GM20431 (cell line): ENCODE results near the gene EBPL.

ENCODE experiments used
- in situ Hi-C: fragments of 300-500 bp; cut with MseI, MboI; formaldehyde crosslinking; loops from one replicate; pipeline ENCODE4 v1.15.0; 2020; ENCODE audit warnings: low sequenced_read_pairs; ENCODE audit not compliant: unreplicated experiment

Gene EBPL

DNA sequence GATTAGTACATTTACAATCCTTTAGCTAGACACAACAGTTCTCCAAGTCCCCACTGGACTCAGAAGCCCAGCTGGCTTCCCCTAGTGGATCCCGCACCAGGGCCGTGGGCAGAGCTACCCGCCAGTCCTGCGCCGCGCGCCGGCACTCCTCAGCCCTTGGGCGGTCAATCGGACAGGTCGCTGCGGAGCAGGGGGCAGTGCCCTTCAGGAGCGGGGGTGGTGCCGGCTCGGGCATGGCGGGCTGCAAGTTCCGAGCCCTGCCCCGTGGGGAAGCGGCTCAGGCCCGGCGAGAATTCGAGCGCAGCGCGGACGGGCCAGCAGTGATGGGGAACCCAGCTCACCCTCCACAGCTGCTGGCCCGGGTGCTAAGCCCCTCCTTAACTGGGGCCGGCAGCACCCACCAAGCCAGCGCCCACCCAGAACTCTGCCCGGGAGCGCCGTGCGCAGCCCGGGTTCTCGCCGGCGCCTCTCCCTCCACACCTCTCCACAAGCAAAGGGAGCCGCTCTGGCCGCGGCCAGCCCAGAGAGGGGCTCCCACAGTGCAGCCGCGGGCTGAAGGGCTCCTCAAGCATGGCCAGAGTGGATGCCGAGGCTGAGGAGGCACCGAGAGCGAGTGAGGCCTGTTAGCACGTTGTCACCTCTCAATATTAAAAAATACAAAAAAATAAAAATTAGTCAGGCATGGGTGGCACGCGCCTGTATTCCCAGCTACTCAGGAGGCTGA lies 12.9 kb downstream of the EBPL start:
- in situ Hi-C loops, result no loop called here

DNA sequence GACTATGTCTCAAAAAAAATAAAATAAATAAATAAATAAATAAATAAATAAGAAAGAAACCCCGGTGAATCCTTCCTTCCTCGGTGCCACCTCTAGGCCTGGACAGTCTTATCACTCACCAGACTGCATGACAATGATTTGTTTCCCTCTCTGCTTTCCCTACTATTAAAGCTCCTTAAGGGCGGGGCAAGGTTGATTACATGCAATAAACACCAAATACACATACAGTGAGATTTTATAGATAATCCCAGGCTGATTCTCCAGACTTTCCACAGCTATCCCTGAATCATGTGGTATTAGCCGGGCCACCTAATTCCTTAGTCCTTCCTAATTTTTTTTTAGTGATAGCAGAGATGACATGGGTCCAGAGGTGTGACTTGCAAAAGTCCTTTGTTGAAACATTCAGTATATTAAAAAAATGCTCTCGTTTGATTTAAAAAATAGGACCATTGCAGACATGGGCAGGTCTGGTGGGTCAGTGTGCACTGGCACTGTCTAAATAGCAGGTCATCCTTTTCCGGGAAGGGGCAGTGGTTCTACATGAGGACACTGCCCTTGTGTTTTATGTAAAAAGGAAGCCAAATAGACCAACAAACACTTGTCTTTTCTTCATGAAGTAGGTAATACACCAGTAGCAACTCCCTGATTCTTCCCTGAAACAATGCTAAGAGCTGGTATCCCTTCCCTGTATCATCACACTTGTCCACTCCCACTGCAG lies 14.5 kb downstream of the EBPL start:
- in situ Hi-C loops, result no loop called here

DNA sequence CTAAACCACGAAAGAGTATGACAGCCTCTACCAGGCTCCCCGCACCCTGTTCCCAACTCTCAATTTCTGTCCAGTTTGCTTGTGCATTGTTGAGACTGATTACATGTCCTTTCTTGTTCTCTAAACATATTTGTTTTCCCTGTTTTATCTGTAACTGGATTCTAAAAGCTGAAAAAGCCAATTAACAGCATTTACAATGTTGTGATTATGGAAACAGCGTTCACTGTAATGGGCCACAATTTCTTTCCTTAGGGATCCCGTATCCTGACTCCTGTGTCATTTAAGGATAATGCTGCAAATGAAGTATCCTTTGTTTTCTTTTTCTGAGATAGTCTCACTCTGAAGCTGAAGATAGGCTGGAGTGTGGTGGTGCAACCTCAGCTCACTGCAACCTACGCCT lies 20.5 kb downstream of the EBPL start:
- in situ Hi-C loops, result loop anchor here (25.0 kb wide), 1 partner anchor 166 kb away; no protein-coding TSS in a partner anchor

DNA sequence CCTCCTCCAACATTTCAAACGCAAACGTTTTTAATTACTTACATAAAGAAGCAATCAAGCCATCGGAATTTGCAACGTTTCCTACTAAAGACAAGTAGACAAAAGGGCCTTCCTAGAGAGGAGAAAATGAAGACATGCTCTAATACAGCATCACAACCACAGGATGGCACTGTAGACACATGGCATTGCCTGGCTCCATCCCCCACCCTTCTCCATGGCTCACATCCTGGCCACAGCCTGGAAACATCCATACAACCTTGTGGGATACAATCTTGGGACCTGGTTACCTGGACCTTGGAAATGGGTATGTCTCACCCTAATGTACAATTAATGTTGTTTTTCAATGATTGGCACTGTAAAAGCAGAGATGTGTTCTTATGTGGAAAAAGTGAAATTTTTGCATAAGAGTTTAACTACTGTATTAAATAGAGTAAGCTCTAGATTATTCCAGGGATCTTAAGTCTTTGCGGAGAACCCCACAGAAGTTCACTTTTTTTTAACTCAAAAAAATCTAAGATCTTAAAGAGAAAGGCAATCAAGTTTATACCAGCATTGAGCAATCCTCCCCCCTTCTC lies 21.5 kb downstream of the EBPL start:
- in situ Hi-C loops, result loop anchor here (25.0 kb wide), 1 partner anchor 167 kb away; no protein-coding TSS in a partner anchor

DNA sequence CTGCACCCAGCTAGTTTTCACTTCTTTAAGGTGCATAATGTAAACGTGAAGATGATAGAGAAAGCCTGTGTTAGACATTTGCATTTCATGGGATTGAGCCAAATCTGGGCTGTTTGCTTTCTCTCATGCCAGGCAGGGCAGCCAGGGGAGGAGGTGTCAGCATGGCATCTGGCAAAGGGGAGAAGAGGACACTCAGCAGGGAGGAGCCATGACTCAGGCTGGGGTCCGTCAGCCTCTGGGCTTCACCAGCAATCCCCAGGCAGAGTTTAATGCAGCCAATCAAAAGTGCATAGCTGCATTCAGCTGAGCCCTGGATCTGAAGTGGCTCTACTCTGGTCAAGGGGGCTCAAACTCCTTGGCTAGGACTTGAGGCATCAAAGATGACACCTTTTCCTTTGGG lies 23.5 kb downstream of the EBPL start:
- in situ Hi-C loops, result loop anchor here (25.0 kb wide), 1 partner anchor 170 kb away; no protein-coding TSS in a partner anchor

DNA sequence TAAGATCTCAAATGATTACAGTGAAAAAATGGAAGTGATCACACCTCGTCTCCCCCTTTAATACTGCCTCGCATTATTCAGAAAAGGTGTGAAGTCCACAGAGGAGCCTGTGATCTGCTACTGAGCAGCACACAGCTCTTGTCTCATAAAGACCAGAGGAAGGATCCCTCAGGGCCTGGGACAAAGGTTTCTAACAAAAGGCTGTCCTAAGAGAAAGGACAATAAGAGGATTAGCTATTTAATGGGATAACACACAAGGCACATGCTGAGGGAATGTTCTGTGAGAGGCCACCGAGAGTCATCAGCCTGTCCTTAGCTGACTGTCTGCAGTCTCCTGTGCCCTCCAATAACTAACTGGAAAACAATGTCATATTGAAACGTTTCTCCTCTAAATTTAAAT lies 26.7 kb downstream of the EBPL start:
- in situ Hi-C loops, result loop anchor here (25.0 kb wide), 1 partner anchor 173 kb away; no protein-coding TSS in a partner anchor

DNA sequence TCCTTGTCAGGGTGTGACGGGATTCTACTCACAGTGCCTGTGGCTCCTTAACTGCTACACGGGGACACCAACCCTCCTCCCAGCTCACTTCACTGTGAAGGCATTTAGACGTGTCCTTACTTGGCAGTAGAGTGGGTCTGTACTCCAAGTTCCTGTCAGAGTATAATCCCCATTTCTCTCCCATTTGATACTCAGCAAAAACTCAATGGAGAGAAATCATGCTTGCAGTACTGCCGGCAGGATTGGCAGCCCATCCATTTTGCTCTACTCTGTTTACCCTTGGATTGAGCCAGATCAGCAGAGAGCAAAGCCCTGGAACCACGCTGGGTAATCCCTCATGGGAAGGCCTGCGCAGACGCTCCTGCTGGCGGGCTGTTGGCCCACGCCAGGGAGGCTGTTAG lies 34.0 kb downstream of the EBPL start:
- in situ Hi-C loops, result loop anchor here (25.0 kb wide), 1 partner anchor 180 kb away; no protein-coding TSS in a partner anchor

DNA sequence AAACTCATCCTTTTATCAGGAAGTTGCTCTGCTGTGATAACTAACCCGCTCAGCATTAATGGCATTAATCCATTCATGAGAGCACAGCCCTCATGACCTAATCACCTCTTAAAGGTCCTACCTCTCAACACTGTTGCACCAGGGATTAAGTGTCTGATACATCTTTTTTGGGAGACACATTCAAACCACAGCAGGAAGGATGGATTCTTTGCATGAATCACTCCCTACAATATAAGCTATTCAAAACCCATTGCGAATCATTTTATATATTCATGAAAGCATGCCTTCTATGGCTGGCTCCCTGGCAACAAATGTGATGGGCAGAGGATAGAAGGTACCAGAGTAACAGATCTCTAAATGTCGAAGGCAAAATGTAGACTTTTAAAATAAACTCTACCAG lies 35.4 kb downstream of the EBPL start:
- in situ Hi-C loops, result loop anchor here (25.0 kb wide), 1 partner anchor 181 kb away; no protein-coding TSS in a partner anchor

DNA sequence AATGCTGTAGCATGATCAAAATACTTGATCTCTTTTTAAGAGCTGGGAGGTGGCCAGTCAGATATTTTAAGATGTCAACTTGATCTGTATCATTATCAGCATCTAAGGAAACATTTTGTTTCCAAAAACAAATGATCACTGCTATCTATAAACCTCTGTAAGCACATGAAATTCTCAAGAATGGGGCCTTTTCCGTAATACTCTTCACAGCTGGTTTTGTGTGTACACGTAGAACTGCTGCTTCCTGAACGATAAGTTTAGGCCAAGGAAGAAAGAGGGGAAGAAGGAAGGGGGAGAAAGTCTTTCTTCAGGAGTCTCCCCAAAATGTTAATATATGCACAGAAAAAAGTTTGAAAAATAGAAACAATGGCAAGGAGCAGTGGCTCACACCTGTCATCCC lies 37.3 kb downstream of the EBPL start:
- in situ Hi-C loops, result loop anchor here (25.0 kb wide), 1 partner anchor 183 kb away; no protein-coding TSS in a partner anchor

DNA sequence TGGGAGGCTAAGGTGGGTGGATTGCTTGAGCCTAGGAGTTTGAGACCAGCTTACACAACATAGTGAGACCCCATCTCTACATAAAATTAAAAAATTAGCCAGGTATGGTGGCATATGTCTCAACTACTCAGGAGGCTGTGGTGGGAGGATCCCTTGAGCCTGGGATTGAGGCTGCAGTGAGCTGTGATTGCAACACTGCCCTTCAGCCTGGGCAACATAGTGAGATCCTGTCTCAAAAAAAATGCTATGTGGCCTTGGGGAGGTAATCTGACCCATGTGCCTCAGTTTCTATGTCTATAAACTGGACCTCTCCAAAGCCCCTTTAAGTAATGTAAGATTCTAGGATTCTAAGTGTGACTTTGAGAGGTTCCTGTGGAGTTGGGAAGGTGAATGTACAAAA lies 37.8 kb downstream of the EBPL start:
- in situ Hi-C loops, result loop anchor here (25.0 kb wide), 1 partner anchor 184 kb away; no protein-coding TSS in a partner anchor

DNA sequence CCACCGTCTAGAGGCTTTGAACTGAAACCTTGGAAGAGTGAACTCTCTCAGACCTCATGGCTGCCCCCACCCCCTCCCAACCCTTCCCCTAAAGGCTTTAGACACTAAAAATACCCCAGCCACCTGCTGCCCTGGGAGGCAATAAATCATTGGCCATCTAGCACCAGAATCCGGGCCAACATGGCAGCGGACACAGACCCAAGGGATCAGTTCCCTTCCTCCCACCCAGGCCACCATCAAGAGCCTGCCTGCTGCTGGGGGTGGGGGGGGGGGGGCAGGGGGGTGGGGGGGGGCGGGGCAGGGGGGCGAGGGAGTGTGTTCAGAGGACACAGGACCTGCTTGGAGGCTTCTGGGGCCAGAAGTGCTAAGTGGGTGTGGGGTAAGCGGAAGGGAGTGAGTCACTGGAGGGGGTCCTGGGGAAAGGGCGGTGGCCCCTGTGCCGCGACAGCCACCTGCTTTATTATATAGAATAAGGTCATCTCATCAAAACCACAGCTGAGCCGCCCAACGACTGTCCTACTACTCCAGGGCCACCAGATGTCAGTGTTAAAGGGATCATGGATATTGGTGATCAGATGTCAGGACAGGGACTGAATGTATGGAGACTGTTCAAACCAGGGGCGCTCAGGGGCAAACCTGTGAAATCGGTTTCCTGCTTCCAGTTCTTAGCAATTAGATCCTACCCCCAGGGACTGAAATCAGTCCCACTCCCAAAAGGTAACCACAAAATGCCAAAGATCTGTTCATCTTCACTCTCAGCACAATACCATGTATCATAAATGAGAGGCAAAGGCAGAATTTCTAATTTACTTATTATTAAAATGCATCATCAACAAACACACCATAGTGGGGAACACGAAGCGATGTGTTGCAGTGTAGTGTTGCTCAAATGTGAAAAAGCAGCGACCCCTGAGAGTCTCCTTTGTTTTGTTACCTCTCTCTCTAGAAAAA lies 38.7 kb downstream of the EBPL start:
- in situ Hi-C loops, result loop anchor here (25.0 kb wide), 1 partner anchor 185 kb away; no protein-coding TSS in a partner anchor

DNA sequence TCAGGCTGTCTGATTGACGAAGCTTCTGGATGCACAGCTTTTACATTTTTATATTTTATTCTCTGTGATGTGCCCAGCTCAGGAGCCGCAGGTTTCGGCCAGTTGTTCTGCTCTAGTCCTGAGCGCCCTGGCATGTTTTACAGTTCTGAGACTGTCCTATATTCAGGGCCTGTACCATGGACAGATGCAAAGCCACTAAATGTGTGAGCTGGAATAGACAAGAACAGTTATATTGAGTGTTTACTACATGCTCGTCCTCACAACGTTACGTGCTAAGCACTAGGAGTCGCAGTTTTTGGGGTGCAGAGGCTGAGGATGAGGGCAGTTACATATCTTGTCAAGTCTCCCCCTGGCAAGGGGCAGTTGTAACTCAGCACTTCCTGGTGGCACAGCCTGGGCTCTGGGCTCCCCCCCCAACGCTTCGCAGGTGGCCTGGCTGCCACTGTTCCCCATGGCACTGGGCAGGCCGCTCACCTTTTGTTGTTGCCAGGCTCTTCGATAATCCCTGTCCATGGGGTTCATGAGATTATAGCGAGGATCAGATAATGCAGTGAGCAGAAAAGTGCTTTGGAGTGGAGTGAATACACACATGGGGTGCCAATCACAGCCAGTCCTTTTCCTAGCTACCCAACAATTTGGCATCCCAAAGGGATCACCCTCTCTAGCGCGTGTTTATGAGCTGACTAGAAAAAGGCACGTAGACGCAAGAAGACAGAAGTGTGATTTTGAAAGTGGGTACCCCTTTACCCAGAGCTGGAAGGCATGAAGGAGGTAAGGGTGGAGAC lies 39.5 kb downstream of the EBPL start:
- in situ Hi-C loops, result loop anchor here (25.0 kb wide), 1 partner anchor 186 kb away; no protein-coding TSS in a partner anchor

DNA sequence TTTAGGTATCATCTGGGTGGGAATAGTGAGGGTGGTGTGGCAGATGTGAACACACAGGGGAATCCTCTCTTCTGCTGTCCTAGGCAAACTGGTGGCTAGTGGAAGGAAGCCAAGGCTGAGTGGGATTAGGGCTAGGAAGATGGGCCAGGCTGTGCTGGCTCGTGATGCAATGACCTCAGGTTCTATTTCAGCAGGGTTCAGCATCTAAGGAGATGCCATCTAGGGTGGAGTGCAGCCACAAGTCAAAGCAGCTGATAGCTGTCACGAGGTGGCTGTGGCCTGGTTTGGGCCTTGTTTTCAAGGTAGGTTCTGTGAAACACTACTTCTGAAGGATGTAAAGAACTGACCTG lies 41.3 kb downstream of the EBPL start:
- in situ Hi-C loops, result loop anchor here (25.0 kb wide), 1 partner anchor 187 kb away; no protein-coding TSS in a partner anchor

DNA sequence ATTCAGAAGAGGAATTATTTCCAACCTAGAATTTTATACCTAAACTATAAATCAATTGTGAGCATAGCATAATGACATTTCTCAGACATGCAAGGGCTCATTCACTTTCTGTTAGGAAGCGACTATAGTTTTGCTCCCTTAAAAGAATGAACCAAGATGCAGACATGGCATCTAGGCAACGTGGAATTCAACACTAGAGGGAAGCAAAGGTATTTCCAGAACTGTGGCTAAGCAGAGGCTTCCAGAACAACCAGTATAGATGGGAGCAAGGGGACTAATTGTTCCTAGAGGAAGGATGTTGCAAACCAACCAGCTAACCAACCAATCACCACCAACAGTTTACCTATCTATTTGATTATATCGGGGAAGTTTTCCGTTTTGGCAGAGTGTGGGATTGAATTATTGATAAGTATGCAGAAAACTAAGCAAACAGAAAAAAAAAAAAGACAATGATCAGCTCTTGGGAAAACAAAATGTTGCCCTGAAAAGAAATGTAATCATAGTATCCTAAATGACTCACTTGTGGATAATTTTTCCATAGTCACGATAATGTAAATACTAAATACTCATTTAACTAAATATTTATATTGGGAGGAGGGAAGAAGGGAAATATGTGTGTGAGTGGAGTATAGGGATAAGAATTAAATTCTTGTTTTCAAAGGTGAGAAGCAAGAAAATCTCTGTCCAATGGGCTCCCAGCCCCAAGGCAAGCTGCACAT lies 41.9 kb downstream of the EBPL start:
- in situ Hi-C loops, result no loop called here

DNA sequence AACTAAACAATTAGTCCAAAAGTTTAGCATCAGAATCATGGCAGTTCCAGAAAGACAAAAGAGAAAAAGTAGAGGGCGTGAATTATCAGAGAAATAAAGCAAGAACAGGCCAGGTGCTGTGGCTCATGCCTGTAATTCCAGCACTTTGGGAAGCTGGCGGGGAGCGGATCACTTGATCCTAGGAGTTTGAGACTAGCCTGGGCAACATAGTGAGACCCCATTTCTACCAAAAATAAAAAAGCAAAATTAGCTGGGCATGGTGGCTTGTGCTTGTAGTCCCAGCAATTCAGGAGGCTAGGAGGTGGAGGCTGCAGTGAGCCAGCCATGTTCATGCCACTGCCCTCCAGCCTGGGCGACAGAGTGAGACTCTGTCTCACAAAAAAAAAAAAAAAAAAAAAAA lies 44.6 kb downstream of the EBPL start:
- in situ Hi-C loops, result no loop called here

DNA sequence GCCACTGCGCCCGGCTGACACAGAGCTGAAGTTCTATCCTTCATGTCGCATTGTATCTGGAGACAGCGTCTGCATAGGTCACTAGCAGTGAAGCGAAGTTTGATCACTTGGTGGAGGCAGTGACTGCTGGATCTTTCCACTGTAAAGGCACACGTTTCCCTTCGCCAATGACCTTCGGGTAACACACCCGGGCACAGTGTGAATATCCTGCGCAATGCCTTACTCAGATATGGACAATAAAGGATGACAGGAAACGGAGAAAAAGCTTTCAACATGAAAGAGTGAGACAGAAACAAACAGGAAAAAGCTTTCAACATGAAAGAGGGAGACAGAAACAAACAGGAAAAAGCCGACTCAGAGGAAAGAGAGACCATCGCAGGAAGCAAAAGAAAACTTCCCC lies 45.8 kb downstream of the EBPL start:
- in situ Hi-C loops, result no loop called here

DNA sequence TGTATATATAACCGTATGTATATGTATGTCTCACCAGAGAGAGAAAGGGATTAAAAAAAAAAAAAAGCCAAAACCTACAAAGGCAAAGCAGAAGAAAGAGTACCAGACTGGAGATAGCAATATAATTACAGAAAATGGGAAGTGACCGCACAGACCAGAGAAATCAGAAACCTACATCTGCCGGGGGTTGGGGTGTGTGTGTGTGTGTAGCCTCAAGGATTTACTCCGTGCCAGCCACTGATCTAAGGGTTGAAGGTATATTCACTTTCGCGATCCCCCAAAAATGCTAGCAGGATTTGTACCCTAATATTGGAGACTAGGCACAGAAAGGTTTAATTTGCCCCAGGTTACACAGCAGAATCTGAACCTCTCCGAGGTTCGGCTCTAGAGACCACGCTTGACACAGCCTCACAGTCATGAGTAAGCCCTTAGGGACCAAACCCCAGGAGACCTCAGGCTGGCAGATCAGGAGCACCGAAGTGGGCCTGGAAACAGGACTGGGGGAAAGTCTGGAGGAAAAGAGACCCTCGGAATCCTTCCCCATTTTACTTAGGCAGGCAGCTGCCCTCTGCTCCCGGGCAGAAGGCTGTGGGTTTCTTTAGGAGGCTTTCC lies 48.1 kb downstream of the EBPL start:
- in situ Hi-C loops, result no loop called here

DNA sequence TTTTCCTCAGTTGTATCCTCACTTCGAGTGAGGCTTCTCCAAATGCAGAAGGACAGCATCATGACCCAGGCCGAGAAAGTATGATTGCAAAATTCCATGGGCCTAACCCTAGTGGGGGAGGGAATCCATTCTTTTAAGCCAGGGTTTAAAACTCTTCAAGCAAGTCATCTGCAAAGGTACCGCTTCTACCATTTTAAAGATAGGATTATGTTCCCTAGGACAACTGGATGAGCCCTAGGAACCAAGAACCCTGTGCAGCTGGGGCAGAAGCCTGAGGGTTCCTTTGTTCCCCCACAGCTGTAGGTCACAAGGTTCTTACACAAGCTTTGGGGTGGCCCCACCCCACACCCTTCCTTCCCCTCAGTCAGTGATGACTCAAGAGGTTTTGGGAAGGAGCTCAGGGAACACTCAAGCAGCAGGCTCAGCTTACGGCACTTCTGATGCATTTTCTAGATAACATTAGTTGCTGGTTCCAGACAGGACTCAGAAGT lies 49.4 kb downstream of the EBPL start:
- in situ Hi-C loops, result no loop called here
